ENCODE data around the gene PDCD11.

Gene PDCD11

DNA sequence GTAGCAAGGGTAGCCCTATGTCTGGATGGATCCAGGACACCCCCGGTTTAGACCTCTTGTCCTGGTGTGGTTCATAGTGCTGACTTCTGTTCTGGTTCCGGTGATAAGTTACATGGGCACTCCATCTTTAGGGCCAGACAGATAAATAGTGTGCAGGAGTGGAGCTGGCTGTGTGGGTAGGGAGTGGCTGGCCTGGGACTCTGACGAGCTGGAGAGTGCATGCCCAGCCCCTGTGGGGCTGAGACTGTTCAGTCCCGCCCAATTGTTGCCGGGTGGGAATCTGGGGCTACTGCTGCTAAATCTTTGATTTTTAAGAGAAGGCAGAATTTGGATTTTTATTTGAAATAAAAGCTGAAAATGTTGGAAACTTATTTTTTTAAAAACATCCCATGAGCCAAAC is 27.3 kb downstream of the PDCD11 start:
- TF ChIP-seq POLR2AphosphoS5 (IDR thresholded peaks at IDR 0.05; ENCODE audit: low read depth) (no peak), GABPA (IDR thresholded peaks at IDR 0.05; ENCODE audit: low read depth) (no peak)
- TF ChIP-seq, protein P1, sequence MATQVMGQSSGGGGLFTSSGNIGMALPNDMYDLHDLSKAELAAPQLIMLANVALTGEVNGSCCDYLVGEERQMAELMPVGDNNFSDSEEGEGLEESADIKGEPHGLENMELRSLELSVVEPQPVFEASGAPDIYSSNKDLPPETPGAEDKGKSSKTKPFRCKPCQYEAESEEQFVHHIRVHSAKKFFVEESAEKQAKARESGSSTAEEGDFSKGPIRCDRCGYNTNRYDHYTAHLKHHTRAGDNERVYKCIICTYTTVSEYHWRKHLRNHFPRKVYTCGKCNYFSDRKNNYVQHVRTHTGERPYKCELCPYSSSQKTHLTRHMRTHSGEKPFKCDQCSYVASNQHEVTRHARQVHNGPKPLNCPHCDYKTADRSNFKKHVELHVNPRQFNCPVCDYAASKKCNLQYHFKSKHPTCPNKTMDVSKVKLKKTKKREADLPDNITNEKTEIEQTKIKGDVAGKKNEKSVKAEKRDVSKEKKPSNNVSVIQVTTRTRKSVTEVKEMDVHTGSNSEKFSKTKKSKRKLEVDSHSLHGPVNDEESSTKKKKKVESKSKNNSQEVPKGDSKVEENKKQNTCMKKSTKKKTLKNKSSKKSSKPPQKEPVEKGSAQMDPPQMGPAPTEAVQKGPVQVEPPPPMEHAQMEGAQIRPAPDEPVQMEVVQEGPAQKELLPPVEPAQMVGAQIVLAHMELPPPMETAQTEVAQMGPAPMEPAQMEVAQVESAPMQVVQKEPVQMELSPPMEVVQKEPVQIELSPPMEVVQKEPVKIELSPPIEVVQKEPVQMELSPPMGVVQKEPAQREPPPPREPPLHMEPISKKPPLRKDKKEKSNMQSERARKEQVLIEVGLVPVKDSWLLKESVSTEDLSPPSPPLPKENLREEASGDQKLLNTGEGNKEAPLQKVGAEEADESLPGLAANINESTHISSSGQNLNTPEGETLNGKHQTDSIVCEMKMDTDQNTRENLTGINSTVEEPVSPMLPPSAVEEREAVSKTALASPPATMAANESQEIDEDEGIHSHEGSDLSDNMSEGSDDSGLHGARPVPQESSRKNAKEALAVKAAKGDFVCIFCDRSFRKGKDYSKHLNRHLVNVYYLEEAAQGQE (IDR thresholded peaks at IDR 0.05; ENCODE audit: insufficient replicate concordance, low read depth): no peak
- no peak overlapping the region for H3K27ac ChIP-seq (replicated peaks)
- no peak overlapping the region for H3K4me3 ChIP-seq (replicated peaks; ENCODE audit: insufficient read depth, low read length)
- no peak for DNase-seq (ENCODE audit: low read depth in 1 of 2, low spot score in 1 of 2)
- no peaks in the 10 kb centered on the region for H3K27me3 ChIP-seq (ENCODE audit: insufficient read depth, poor library complexity, severe bottlenecking)

DNA sequence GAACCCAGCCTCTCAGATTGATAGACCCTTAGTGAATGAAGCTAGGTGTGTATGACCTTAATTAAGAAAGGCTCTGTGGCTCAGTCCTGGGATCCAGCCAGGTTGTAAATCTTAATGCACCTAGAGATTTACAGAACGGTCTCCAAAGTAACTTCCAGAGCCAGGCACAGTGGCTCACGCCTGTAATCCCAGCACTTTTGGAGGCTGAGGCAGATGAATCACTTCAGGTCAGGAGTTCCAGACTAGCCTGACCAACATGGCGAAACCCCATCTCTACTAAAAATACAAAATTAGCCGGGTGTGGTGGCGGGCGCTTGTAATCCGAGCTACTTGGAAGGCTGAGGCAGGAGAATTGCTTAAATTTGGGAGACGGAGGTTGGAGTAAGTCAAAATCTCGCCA is 31.4 kb downstream of the PDCD11 start:
- no peaks in the 10 kb centered on the region for H3K27me3 ChIP-seq (ENCODE audit: insufficient read depth, poor library complexity, severe bottlenecking)
- no peak for DNase-seq (ENCODE audit: low read depth in 1 of 2, low spot score in 1 of 2)
- H3K27ac ChIP-seq (replicated peaks): no peak overlapping the region
- H3K4me3 ChIP-seq (replicated peaks; ENCODE audit: insufficient read depth, low read length): no peak overlapping the region
- TF ChIP-seq, protein P1 (IDR thresholded peaks at IDR 0.05; ENCODE audit: insufficient replicate concordance, low read depth): no peak
- no peak for TF ChIP-seq SPI1 (IDR thresholded peaks at IDR 0.05; ENCODE audit: borderline replicate concordance, low read depth)
- TF ChIP-seq CTCF (IDR thresholded peaks at IDR 0.05; ENCODE audit: insufficient read depth, low read length): no peak
- no peak for TF ChIP-seq POLR2AphosphoS5 (IDR thresholded peaks at IDR 0.05; ENCODE audit: low read depth)
- TF ChIP-seq GABPA (IDR thresholded peaks at IDR 0.05; ENCODE audit: low read depth): no peak

GRCh38 chr10:103428989-103429643 is 32.7 kb downstream of the PDCD11 start:
- no peak for DNase-seq (ENCODE audit: low read depth in 1 of 2, low spot score in 1 of 2)
- Histone ChIP-seq H3K27me3 (ENCODE audit: insufficient read depth, poor library complexity, severe bottlenecking) (no peaks in the 10 kb centered on the region), H3K4me3 (replicated peaks; ENCODE audit: insufficient read depth, low read length) (no peak overlapping the region), H3K27ac (replicated peaks) (no peak overlapping the region)
- TF ChIP-seq, protein P1 (IDR thresholded peaks at IDR 0.05; ENCODE audit: insufficient replicate concordance, low read depth): no peak
- TF ChIP-seq GABPA (IDR thresholded peaks at IDR 0.05; ENCODE audit: low read depth) (no peak), CTCF (IDR thresholded peaks at IDR 0.05; ENCODE audit: insufficient read depth, low read length) (no peak), POLR2AphosphoS5 (IDR thresholded peaks at IDR 0.05; ENCODE audit: low read depth) (no peak), SPI1 (IDR thresholded peaks at IDR 0.05; ENCODE audit: borderline replicate concordance, low read depth) (no peak)

Measured in HL-60 (cell line).